ENCODE measurements around the gene IL17RC. TPM values are rescaled to one million over a fixed set of nuclear protein-coding genes. Genes with fewer than 3 reads are reported as not detected.
A peak's percentile ranks its signal among the peaks of the same experiment; 100 is the strongest.

Gene IL17RC
- total and polyA plus RNA-seq, 2 of the 4 experiments (the other 2 are of a cell fraction) = 20.8 to 28.3 TPM

- Histone ChIP-seq H2BK15ac (ENCODE audit: low read depth, low read length) (no peak overlapping the region), H3K79me1 (ENCODE audit: low read depth in 1 of 2, low read length in 2 of 2) (no peaks in the 10 kb centered on the region), H2BK120ac (ENCODE audit: low read depth, low read length) (0 out of 2 replicates have a peak overlapping the region, but pooled peaks have one; percentile 1), H2AFZ (replicated peaks; ENCODE audit: low read length, poor library complexity) (peak overlapping the region; percentile 43), H3K18ac (ENCODE audit: low read depth, low read length) (no peak overlapping the region), H4K8ac (ENCODE audit: low read depth in 2 of 2, low read length in 2 of 2) (no peak overlapping the region), H4K20me1 (ENCODE audit: insufficient read depth, low read length) (no peaks in the 10 kb centered on the region), H2AK5ac (ENCODE audit: low read depth, low read length) (no peak overlapping the region), H3K23ac (ENCODE audit: low read depth, low read length) (no peak overlapping the region), H3K4me1 (ENCODE audit: control insufficient read depth, insufficient read depth, low read length) (peaks cover 2% of the 10 kb centered on the region; the same call in 1 of the 2 replicates), H3K4me3 (ENCODE audit: insufficient read depth, low read depth, low read length) (no peak overlapping the region), H2BK20ac (ENCODE audit: low read depth, low read length) (no peak overlapping the region), H3K9me3 (ENCODE audit: control insufficient read depth, insufficient read depth, low read length) (no peaks in the 10 kb centered on the region), H3K36me3 (ENCODE audit: control insufficient read depth, insufficient read depth, low read length) (no peaks in the 10 kb centered on the region), H3K27me3 (ENCODE audit: control insufficient read depth, insufficient read depth, low read length) (peaks cover 4% of the 10 kb centered on the region; the same call in 1 of the 2 replicates), H3K14ac (replicated peaks; ENCODE audit: low read depth, low read length) (no peak overlapping the region), H3K9me1 (ENCODE audit: insufficient read depth, low read length) (peaks cover 2% of the 10 kb centered on the region), H3K27ac (ENCODE audit: insufficient read depth, low read length) (no peak overlapping the region), H3K9ac (ENCODE audit: low read depth, low read length) (no peak overlapping the region), H3K4me2 (ENCODE audit: low read depth, low read length) (no peak overlapping the region), H4K5ac (ENCODE audit: low read depth, low read length) (no peak overlapping the region), H2BK5ac (ENCODE audit: low read depth, low read length, poor library complexity, severe bottlenecking) (no peak overlapping the region), H3K4ac (ENCODE audit: low read depth, low read length) (no peak overlapping the region), H3K56ac (ENCODE audit: extremely low read depth, insufficient read depth, low read length) (no peak overlapping the region), H4K91ac (ENCODE audit: insufficient read depth, low read depth, low read length) (no peak overlapping the region), H2AK9ac (replicated peaks; ENCODE audit: low read depth, low read length, poor library complexity) (no peak overlapping the region)
- dilution Hi-C loops (cut with HindIII; ENCODE audit: low sequenced_read_pairs, unreplicated experiment) = no loop called here
- no peak for TF ChIP-seq USF2 (IDR thresholded peaks at IDR 0.05; ENCODE audit: low read depth, low read length)
- TF ChIP-seq CTCF (conservative IDR thresholded peaks at IDR 0.05; ENCODE audit: low read depth, low read length) = no peak
- no peak for TF ChIP-seq FOS (IDR thresholded peaks at IDR 0.05; ENCODE audit: low read depth, low read length)
- TF ChIP-seq MXI1 (IDR thresholded peaks at IDR 0.05; ENCODE audit: borderline replicate concordance, low read depth, low read length) = no peak
- TF ChIP-seq POLR2A (IDR thresholded peaks at IDR 0.05; ENCODE audit: low read depth, low read length) = no peak
- TF ChIP-seq MAZ (IDR thresholded peaks at IDR 0.05; ENCODE audit: borderline replicate concordance, low read depth, low read length) = no peak
- no peak for TF ChIP-seq RFX5 (IDR thresholded peaks at IDR 0.05; ENCODE audit: low read depth, low read length)
- in situ Hi-C loops (cut with MboI; ENCODE audit: low sequenced_read_pairs) = no loop called here
- no TSS peak for BruUV-seq (replicated peaks)
- CTCF ChIA-PET = no interaction called here
- DNase-seq (no peak), ATAC-seq (ENCODE audit: low read depth) (no peak)
- intact Hi-C loops (cut with micrococcal nuclease) = no loop called here
- WGBS, 2 experiments (ENCODE audit: extremely low coverage in 2 of 2, insufficient read length in 1 of 2) = 100% methylated on average over 1 of the region's 12 CpGs; no CpG with 5 or more reads in 1 of the 2 experiments
- POLR2A ChIA-PET (ENCODE audit: unreplicated experiment) = no interaction called here
Observed at GRCh38 chr3:9876991-9877390, 39.9 kb upstream of the IL17RC start.
